ENCODE results near the gene GALNT9.
"Not testable (repeated sequence)": the region's sequence is repeated elsewhere in the genome, so short reads cannot be mapped to it uniquely, and the experiment has no call there.

Gene GALNT9

DNA sequence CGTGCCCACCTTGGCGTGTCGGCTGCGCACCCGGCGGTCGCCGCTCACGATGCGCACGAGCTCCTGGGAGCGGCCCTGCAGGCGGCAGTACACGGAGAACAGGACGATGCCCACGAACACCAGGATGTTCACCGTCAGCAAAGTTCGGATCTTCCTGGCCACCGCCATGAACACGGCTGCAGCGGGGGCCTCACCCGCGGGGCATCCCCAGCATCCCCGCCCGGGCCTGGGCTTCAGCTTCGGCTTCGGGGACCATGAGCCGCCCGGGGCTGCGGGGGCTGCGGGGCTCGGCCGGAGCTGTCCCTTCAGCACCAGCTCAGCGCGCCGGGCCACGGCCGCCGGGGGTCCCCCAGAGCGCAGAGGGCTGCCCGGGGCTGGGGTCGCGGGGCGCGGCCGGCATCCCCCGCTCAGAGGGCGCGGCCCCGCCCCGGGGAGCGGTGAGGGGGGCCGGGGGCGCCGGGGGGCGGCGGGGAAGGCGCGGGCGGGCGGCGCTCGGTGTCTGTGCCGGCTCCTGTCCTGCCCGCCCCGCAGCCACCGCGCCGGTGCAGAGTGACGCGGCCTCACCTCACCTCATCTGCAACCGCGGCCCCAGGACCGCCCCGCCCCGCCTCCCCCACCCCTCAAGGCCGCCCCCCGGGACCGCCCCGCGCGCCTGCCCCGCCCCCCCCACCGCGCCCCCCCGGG, at the start of gene GALNT9:
GALNT9 (minus strand) TSS at position 554 of the 684 bp plus-strand sequence; CDS start at position 168, 386 bp downstream.
- no peak for DNase-seq (ENCODE audit: low spot score)
- no peak for TF ChIP-seq CTCF (IDR thresholded peaks at IDR 0.05; ENCODE audit: extremely low read depth, missing control alignments)

DNA sequence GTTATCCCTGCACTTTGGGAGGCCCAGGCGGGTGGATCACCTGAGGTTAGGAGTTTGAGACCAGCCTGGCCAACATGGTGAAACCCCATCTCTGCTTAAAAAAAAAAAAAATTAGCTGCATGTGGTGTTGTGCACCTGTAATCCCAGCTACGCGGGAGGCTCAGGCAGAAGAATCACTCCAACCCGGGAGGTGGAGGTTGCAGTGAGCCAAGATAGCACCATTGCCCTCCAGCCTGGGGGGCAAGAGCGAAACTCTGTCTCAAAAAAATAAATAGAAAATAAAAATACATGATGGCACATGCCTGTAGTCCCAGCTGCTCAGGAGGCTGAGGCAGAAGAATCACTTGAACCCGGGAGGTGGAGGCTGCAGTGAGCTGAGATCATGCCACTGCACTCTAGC, 49.7 kb upstream of the GALNT9 start:
- not testable (repeated sequence) for DNase-seq (ENCODE audit: low spot score)

- no peak for TF ChIP-seq CTCF (IDR thresholded peaks at IDR 0.05; ENCODE audit: extremely low read depth, missing control alignments)
- no peak for DNase-seq (ENCODE audit: low spot score)
Observed at GRCh38 chr12:132377147-132377546, 47.8 kb upstream of the GALNT9 start.

DNA sequence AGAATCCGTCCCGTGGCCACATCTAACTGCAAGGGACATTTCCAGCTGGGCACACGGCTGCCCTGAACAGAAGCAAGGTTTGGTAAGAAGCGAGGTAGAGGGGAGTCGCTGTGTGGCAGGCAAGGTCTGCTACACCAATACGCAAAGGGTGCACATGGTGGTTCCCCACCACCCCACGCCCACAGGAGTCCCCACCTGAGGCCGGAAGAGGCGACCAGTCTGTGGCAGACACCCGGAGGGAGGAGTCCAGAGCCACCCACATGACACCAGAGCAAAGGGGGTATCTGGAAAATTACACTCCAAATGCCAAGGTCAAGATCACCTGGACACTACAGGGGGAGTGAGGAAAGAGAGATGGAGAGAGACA, 47.1 kb upstream of the GALNT9 start:
- TF ChIP-seq CTCF (IDR thresholded peaks at IDR 0.05; ENCODE audit: extremely low read depth, missing control alignments) = no peak
- DNase-seq (ENCODE audit: low spot score) = no peak

GRCh38 chr12:132375747-132376463, 46.5 kb upstream of the GALNT9 start:
- TF ChIP-seq CTCF (IDR thresholded peaks at IDR 0.05; ENCODE audit: extremely low read depth, missing control alignments) = no peak
- no peak for DNase-seq (ENCODE audit: low spot score)

DNA sequence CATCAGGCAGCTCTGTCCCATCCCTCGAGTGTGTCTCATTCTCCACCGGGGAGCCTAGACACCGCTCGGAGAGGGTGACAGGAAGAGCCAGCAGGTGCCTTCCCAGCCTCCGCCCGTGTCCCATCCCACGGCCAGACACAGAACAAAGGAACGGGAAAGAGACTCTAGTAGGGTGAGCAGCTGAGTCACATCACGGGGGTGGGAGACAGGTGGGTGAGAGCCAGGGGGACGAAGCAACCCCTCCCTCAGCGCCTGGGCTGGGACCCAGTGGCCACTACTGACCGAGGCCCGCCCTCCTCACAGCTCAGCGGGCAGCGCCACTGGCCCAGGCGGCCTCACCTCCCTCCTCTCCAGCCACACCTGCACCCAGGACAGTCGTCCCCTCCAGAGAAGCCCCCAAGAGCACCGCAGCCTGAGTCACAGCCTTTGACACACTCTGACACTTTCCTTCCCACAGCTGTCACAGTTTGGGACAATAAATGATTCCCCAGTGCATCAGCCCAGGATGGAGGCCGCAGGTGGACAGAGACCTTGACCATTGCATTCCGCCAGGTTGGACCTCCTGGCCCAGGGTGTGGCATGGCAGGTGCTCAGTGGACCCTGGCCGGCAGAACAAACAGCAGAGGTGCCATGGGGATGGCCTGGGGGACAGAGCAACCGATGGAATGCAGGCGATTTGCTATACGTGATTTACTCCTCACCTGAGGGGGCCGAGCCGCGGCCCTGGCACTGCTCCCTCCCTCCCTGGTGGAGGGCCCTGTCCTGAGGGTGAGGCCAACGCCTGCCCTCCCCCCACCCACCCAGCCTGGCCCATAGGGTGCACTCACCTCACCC, 45.4 kb upstream of the GALNT9 start:
- no peak for TF ChIP-seq CTCF (IDR thresholded peaks at IDR 0.05; ENCODE audit: extremely low read depth, missing control alignments)
- no peak for DNase-seq (ENCODE audit: low spot score)

GRCh38 chr12:132373901-132374611, 44.7 kb upstream of the GALNT9 start:
- DNase-seq (ENCODE audit: low spot score) = no peak

More at GRCh38 chr12:132373901-132374611, 44.7 kb upstream of the GALNT9 start:
- TF ChIP-seq CTCF (IDR thresholded peaks at IDR 0.05; ENCODE audit: extremely low read depth, missing control alignments) = no peak

Data from GM20000 (cell line).